ENCODE results near the gene SLC9A5. TPM values are rescaled to one million over a fixed set of nuclear protein-coding genes. Genes with fewer than 3 reads are reported as not detected.

The SLC9A5 gene, protein sequence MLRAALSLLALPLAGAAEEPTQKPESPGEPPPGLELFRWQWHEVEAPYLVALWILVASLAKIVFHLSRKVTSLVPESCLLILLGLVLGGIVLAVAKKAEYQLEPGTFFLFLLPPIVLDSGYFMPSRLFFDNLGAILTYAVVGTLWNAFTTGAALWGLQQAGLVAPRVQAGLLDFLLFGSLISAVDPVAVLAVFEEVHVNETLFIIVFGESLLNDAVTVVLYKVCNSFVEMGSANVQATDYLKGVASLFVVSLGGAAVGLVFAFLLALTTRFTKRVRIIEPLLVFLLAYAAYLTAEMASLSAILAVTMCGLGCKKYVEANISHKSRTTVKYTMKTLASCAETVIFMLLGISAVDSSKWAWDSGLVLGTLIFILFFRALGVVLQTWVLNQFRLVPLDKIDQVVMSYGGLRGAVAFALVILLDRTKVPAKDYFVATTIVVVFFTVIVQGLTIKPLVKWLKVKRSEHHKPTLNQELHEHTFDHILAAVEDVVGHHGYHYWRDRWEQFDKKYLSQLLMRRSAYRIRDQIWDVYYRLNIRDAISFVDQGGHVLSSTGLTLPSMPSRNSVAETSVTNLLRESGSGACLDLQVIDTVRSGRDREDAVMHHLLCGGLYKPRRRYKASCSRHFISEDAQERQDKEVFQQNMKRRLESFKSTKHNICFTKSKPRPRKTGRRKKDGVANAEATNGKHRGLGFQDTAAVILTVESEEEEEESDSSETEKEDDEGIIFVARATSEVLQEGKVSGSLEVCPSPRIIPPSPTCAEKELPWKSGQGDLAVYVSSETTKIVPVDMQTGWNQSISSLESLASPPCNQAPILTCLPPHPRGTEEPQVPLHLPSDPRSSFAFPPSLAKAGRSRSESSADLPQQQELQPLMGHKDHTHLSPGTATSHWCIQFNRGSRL
- 5.6 TPM for total RNA-seq (2021; ENCODE audit: unreplicated experiment)
- 5.4 and 6.7 TPM in 2 replicates for polyA plus RNA-seq (2012)
- Bru-seq, nascent RNA = percentile 50 among the genes with signal in this experiment
- BruChase-seq, experiment 1, labeled RNA remaining after a 6-hour chase = percentile 62 among the genes with signal in this experiment
- percentile 60 among the genes with signal in this experiment for BruChase-seq, experiment 2, labeled RNA remaining after a 2-hour chase
- long read RNA-seq, partial matches to known transcripts = 3 of 17 reads
- long read RNA-seq, other reads (novel, unspliced or antisense) = 14 of 17 reads

DNA sequence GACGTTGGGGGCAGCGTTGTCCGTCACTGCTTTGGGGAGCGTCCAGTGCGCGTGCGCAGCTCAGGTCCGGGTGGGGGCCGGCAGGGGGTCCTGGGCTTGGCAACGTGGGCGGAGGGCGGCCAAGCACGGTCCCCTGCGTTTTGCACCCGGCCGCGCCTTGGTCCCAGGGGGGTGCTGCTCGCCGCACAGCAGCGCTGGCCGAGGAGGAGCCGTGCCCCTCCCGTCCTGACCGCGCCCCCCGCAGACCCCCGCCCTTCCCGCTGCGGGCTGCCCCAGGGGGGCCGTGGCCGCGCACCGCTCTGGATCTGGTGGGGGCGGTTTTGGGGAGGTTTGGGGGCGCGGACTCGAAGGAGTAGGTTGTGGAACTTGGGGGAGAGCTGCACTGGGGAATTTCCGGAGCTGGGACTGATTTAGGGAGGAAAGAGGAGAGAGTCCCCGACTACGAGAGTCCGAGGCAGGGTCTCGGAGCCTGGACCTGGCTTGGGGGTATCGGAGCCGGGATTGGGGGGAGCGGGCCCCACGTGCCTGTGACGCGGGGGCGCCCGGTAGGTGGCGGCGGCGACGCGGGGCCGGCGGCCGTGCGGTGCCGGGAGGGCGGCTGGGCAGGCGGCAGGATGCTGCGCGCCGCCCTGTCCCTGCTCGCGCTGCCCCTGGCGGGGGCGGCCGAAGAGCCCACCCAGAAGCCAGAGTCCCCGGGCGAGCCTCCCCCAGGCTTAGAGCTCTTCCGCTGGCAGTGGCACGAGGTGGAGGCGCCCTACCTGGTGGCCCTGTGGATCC lies at the start of gene SLC9A5:
Gene SLC9A5 (plus strand): TSS at position 579 of the 777 bp plus-strand sequence. CDS start 36 bp downstream, at position 615.
- RAD21 ChIA-PET (ENCODE audit: low non-redundant PET in 1 of 2, low total read pairs in 2 of 2, uncharacterized antibody in 2 of 2, unreplicated experiment in 2 of 2) = interaction anchor here in 1 of 2 experiments (0.5 kb wide), 1 partner anchor 20 kb away, joined by 3 read pairs; no protein-coding TSS in a partner anchor
- peaks cover 29 to 53% of the 10 kb centered on the region in 2 experiments for H3K4me1 ChIP-seq (ENCODE audit: control insufficient read depth in 1 of 2, insufficient read depth in 2 of 2, low read length in 2 of 2)

More for the DNA sequence above, at the start of gene SLC9A5:
- TF ChIP-seq EZH2phosphoT487 (IDR thresholded peaks at IDR 0.05; ENCODE audit: borderline replicate concordance) (no peak), POLR2AphosphoS5 (IDR thresholded peaks at IDR 0.05; ENCODE audit: low read depth, low read length) (peak; percentile 49)
- H3K9ac ChIP-seq (ENCODE audit: low read length) = peak within 1 kb of the TSS; percentile 87
- peak within 1 kb of the TSS; percentile 92; the same call in 1 of the 2 replicates for H3K27ac ChIP-seq (ENCODE audit: low read depth, low read length)
- peak within 1 kb of the TSS; percentile 71 to 92 for H3K4me3 ChIP-seq (replicated peaks in 1 of 2; ENCODE audit: low read depth in 1 of 2, low read length in 2 of 2)
- no peak for DNase-seq (ENCODE audit: low read depth, low spot score)
- peaks cover 25% of the 10 kb centered on the region for H3K79me2 ChIP-seq (ENCODE audit: insufficient read depth, low read length)
- H3K36me3 ChIP-seq (ENCODE audit: control insufficient read depth in 1 of 2, insufficient read depth in 2 of 2, low read length in 2 of 2) = no peaks in the 10 kb centered on the region
- intact Hi-C loops (cut with micrococcal nuclease) = loop anchor here (5.0 kb wide), 1 partner anchor 169 kb away; the partner anchor contains the start of gene ZDHHC1
- no peaks in the 10 kb centered on the region for H4K20me1 ChIP-seq (ENCODE audit: insufficient read depth)
- H3K4me2 ChIP-seq (ENCODE audit: low read length) = peak within 1 kb of the TSS; percentile 94
- H3K9me3 ChIP-seq (ENCODE audit: control insufficient read depth in 1 of 2, insufficient read depth in 1 of 2, low read depth in 1 of 2, low read length in 2 of 2) = no peaks in the 10 kb centered on the region
- CTCF ChIA-PET = interaction anchor here (4.4 kb wide), 1 partner anchor 12 kb away, joined by 17 read pairs; no protein-coding TSS in a partner anchor
- no peaks in the 10 kb centered on the region for H3K27me3 ChIP-seq (ENCODE audit: insufficient read depth, low read length)
- H3K9me2 ChIP-seq (ENCODE audit: insufficient read depth) = no peaks in the 10 kb centered on the region
- no peak for ATAC-seq
- POLR2A ChIA-PET = interaction anchor here (1.1 to 2.7 kb wide), 6 partner anchors 12 to 51 kb away, joined by 3 to 13 read pairs (median 12); partner anchors contain the start of gene TMEM208
- H2AFZ ChIP-seq (ENCODE audit: low read depth, low read length, poor library complexity, severe bottlenecking) = no peak within 1 kb of the TSS
- BruUV-seq (replicated peaks) = no TSS peak

Data from HCT116 (cell line).